Calu3 (cell line): Measurements from ENCODE around the gene DAPK2. TPM values are rescaled to one million over a fixed set of nuclear protein-coding genes. Genes with fewer than 3 reads are reported as not detected.

Source experiments
- BruUV-seq: library from RNA; stranded (reverse); fragments of 400-500 nt; replicated peaks from 2 replicates; lab custom pipeline; 2021; lab: Mats Ljungman, UMichigan
- CTCF ChIA-PET: fragments of 300-600 bp; sonication (Branson Sonifier 250); formaldehyde crosslinking; loops from one replicate; lab custom pipeline; 2022; ENCODE audit warnings: antibody characterized with exemption; lab: Charles Lee
- DNase-seq: peaks from one replicate; pipeline ENCODE4 v3.0.0; 2022
- H3K27ac Mint-ChIP-seq: one replicate; pipeline ENCODE4 v1.8.0; 2022; ENCODE audit warnings: mixed read lengths; ENCODE audit not compliant: unreplicated experiment
- H3K27me3 Mint-ChIP-seq: one replicate; pipeline ENCODE4 v1.8.0; 2022; ENCODE audit warnings: mixed read lengths; ENCODE audit not compliant: unreplicated experiment
- H3K36me3 Mint-ChIP-seq: one replicate; pipeline ENCODE4 v1.8.0; 2022; ENCODE audit warnings: mild to moderate bottlenecking, moderate library complexity, mixed read lengths; ENCODE audit not compliant: insufficient read depth, unreplicated experiment
- H3K4me1 Mint-ChIP-seq: one replicate; pipeline ENCODE4 v1.8.0; 2022; ENCODE audit warnings: mild to moderate bottlenecking, low read depth, mixed read lengths; ENCODE audit not compliant: unreplicated experiment
- H3K4me3 Mint-ChIP-seq: one replicate; pipeline ENCODE4 v1.8.0; 2022; ENCODE audit warnings: mild to moderate bottlenecking, low read depth, moderate library complexity, mixed read lengths; ENCODE audit not compliant: unreplicated experiment
- H3K9me3 Mint-ChIP-seq: one replicate; pipeline ENCODE4 v1.8.0; 2022; ENCODE audit warnings: low read depth, mixed read lengths; ENCODE audit not compliant: unreplicated experiment
- intact Hi-C: fragments of 100-400 bp; cut with micrococcal nuclease; formaldehyde crosslinking; loops from one replicate; pipeline ENCODE4 v1.10.0; 2022; ENCODE audit not compliant: unreplicated experiment
- total RNA-seq: library from RNA; stranded (reverse); gene quantifications from 2 replicates; pipeline ENCODE4 v1.2.3, GENCODE V29; 2022
- TF ChIP-seq, protein P1 (sequence below): fragments of 200-600 bp; IDR thresholded peaks from one replicate; pipeline ENCODE4 v1.8.0; 2022; ENCODE audit warnings: antibody characterized with exemption; ENCODE audit not compliant: unreplicated experiment

Gene DAPK2
- total RNA-seq, 1 experiment from 2014 or later: 1.1 TPM

DNA sequence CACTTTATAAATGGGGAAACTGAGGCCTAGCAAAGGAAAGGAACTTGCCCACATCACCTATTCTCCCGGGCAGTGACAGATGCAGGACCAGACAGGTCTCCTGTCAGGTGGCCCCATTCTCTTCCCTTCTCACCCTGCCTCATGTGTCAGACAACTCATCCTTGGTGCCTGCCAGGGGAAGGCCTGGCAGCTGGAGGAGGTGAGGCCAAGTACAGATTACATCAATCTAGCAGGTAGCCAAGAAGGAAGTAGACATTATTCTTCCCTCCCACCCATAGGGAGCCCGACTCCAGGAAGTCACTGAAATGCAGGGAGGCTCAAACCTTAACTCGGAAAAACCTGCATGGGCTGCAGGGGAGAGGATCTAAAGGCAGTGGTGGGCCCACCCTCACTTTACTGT, 39.6 kb downstream of the DAPK2 start:
- BruUV-seq: no TSS peak
- Mint-ChIP-seq H3K36me3 (peaks cover 6% of the 10 kb centered on the region), H3K27me3 (peaks cover 6% of the 10 kb centered on the region), H3K27ac (peak overlapping the region; percentile 7), H3K4me3 (no peak overlapping the region), H3K4me1 (peaks cover 64% of the 10 kb centered on the region), H3K9me3 (no peaks in the 10 kb centered on the region)
- intact Hi-C loops: no loop called here
- CTCF ChIA-PET: interaction anchor here (0.9 kb wide), 1 partner anchor 40 kb away, joined by 3 read pairs; the partner anchor contains the start of gene DAPK2
- peak; percentile 34 for DNase-seq
- TF ChIP-seq, protein P1, sequence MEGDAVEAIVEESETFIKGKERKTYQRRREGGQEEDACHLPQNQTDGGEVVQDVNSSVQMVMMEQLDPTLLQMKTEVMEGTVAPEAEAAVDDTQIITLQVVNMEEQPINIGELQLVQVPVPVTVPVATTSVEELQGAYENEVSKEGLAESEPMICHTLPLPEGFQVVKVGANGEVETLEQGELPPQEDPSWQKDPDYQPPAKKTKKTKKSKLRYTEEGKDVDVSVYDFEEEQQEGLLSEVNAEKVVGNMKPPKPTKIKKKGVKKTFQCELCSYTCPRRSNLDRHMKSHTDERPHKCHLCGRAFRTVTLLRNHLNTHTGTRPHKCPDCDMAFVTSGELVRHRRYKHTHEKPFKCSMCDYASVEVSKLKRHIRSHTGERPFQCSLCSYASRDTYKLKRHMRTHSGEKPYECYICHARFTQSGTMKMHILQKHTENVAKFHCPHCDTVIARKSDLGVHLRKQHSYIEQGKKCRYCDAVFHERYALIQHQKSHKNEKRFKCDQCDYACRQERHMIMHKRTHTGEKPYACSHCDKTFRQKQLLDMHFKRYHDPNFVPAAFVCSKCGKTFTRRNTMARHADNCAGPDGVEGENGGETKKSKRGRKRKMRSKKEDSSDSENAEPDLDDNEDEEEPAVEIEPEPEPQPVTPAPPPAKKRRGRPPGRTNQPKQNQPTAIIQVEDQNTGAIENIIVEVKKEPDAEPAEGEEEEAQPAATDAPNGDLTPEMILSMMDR: no peak

DNA sequence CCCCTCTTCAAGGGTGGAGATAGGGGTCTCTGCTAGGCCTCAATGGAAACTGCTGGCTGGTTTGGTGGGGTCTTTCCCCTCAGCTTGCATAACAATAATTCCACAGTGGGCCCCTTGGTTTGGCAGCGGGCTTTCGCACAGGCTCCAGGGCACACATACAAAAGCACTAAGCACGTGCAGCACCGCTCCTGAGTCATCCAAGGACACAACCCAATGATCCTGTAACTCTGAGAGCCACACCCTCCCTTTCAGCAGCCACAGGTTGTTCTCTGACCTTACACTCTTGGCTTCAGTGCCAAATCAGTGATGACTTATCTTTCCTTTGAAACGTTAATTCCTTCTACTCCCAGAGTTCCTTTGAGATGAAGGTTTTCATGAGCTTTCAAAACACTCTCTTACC, 41.7 kb downstream of the DAPK2 start:
- Mint-ChIP-seq H3K4me3 (peak overlapping the region; percentile 8), H3K27me3 (peaks cover 19% of the 10 kb centered on the region), H3K27ac (peak overlapping the region; percentile 1), H3K9me3 (no peaks in the 10 kb centered on the region), H3K4me1 (peaks cover 49% of the 10 kb centered on the region), H3K36me3 (no peaks in the 10 kb centered on the region)
- CTCF ChIA-PET: interaction anchor here (1.1 to 1.6 kb wide), 3 partner anchors 9 to 26 kb away, joined by 4 to 6 read pairs (median 4); no protein-coding TSS in a partner anchor
- DNase-seq: peak; percentile 75
- intact Hi-C loops: no loop called here
- TF ChIP-seq, protein P1: no peak
- BruUV-seq: no TSS peak

DNA sequence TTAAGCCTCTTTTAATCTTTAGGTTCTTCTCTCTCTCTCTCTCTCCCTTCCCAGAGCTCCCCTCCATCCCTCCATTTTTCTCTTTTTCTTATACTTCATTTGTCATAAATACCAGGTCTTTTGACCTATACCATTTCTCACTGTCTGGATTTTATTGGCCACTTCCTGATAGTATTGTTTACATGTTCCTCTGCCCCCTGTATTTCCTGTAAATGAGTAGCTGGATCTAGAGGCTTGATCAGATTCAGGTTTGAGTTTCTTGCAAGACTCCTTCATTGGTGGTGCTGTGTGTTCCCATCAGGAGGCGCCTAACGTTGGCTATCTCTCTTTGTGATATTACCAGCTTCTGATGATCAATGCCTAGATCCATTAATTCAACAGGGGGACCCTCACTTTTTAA, 42.2 kb downstream of the DAPK2 start:
- peaks cover 43% of the 10 kb centered on the region for H3K4me1 Mint-ChIP-seq
- H3K9me3 Mint-ChIP-seq: no peaks in the 10 kb centered on the region
- H3K27me3 Mint-ChIP-seq: peaks cover 22% of the 10 kb centered on the region
- H3K27ac Mint-ChIP-seq: peak overlapping the region; percentile 1
- no peak for DNase-seq
- intact Hi-C loops: no loop called here
- TF ChIP-seq, protein P1: no peak
- BruUV-seq: no TSS peak
- peak overlapping the region; percentile 8 for H3K4me3 Mint-ChIP-seq
- CTCF ChIA-PET: interaction anchor here (1.1 to 1.6 kb wide), 2 partner anchors 9 to 26 kb away, joined by 4 to 6 read pairs; no protein-coding TSS in a partner anchor
- no peaks in the 10 kb centered on the region for H3K36me3 Mint-ChIP-seq

DNA sequence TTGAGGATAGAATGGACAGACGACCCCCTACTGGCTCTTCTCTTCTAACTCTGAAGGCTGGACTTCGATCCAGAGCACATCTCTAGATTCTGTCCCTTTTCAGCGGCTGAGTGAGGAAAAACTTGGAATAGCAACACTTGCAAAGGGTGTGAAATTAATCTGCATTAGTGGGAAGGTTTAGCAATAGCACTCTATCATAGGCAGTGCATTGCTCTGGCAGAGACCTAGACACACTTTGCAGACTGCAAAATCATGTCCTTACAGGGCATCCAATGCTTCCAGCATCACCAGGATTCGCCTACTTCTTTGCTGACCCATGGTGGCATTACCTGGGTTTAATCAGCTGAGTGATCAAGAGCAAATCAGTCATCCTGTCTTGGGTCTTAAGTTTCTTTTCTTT, 43.1 kb downstream of the DAPK2 start:
- Mint-ChIP-seq H3K9me3 (no peaks in the 10 kb centered on the region), H3K27ac (no peak overlapping the region), H3K4me1 (peaks cover 40% of the 10 kb centered on the region), H3K27me3 (peaks cover 31% of the 10 kb centered on the region), H3K36me3 (no peaks in the 10 kb centered on the region), H3K4me3 (no peak overlapping the region)
- no TSS peak for BruUV-seq
- intact Hi-C loops: no loop called here
- TF ChIP-seq, protein P1: no peak
- CTCF ChIA-PET: interaction anchor here (1.1 kb wide), 1 partner anchor 27 kb away, joined by 4 read pairs; no protein-coding TSS in a partner anchor
- no peak for DNase-seq
